Measurements from ENCODE around the gene ACTR10.

Gene ACTR10

GRCh38 chr14:58199726-58200479 lies at the start of gene ACTR10:
TSS of gene ACTR10 (plus strand) at chr14:58200149. CDS start at chr14:58200218, 69 bp downstream.
- Histone ChIP-seq H3K4me3 (ENCODE audit: low read depth, low read length) (peak within 1 kb of the TSS; percentile 99), H3K9me3 (ENCODE audit: control insufficient read depth, insufficient read depth, low read depth, low read length) (no peaks in the 10 kb centered on the region), H3K4me1 (ENCODE audit: control insufficient read depth, insufficient read depth, low read length) (peaks cover 2% of the 10 kb centered on the region; the same call in 1 of the 2 replicates), H3K27ac (ENCODE audit: extremely low read depth, low read depth, low read length) (peak within 1 kb of the TSS; percentile 83), H3K36me3 (ENCODE audit: control insufficient read depth in 2 of 2, insufficient read depth in 1 of 2, low read length in 2 of 2) (peaks cover 9 to 15% of the 10 kb centered on the region in 2 experiments)
- ChIA-PET CTCF (interaction anchor here (0.5 to 0.7 kb wide), 2 partner anchors 69 to 298 kb away, joined by 3 read pairs; no protein-coding TSS in a partner anchor), POLR2A (interaction anchor here (0.6 to 1.3 kb wide), 5 partner anchors 8 to 226 kb away, joined by 3 to 6 read pairs (median 4); partner anchors contain the start of gene ARID4A)
- TF ChIP-seq PATZ1 (tag by site-specific recombination; IDR thresholded peaks at IDR 0.05) (0 out of 2 replicates have a peak, but pooled peaks have one; percentile 57), ZNF776 (tag by site-specific recombination; IDR thresholded peaks at IDR 0.05; ENCODE audit: borderline replicate concordance) (no peak), HOXD13 (CRISPR knock-in tag; IDR thresholded peaks at IDR 0.05; ENCODE audit: borderline replicate concordance) (no peak), ZNF660 (tag by site-specific recombination; IDR thresholded peaks at IDR 0.05) (peak; percentile 60; the same call in 1 of the 2 replicates), PBX3 (CRISPR knock-in tag; IDR thresholded peaks at IDR 0.05) (0 out of 2 replicates have a peak, but pooled peaks have one; percentile 42), INSM2 (tag by site-specific recombination; IDR thresholded peaks at IDR 0.05) (0 out of 2 replicates have a peak, but pooled peaks have one; percentile 21), ZBTB8A (tag by site-specific recombination; IDR thresholded peaks at IDR 0.05) (peak; percentile 82), KLF9 (tag by site-specific recombination; IDR thresholded peaks at IDR 0.05; ENCODE audit: low read depth) (peak; percentile 96), SCRT2 (tag by site-specific recombination; IDR thresholded peaks at IDR 0.05) (peak; percentile 72), ZXDB (tag by site-specific recombination; IDR thresholded peaks at IDR 0.05) (0 out of 2 replicates have a peak, but pooled peaks have one; percentile 17), KLF1 (tag by site-specific recombination; IDR thresholded peaks at IDR 0.05) (peak; percentile 81), ZBTB44 (tag by site-specific recombination; IDR thresholded peaks at IDR 0.05) (no peak), ZNF266 (tag by site-specific recombination; IDR thresholded peaks at IDR 0.05; ENCODE audit: low read depth) (no peak), ZNF837 (tag by site-specific recombination; IDR thresholded peaks at IDR 0.05) (no peak), ZNF791 (tag by site-specific recombination; IDR thresholded peaks at IDR 0.05) (no peak), ZNF274 (IDR thresholded peaks at IDR 0.05; ENCODE audit: low read length) (no peak), ZNF274 (tag by site-specific recombination; IDR thresholded peaks at IDR 0.05; ENCODE audit: borderline replicate concordance) (no peak), ZBTB26 (tag by site-specific recombination; optimal IDR thresholded peaks at IDR 0.05) (peak; percentile 83), ZNF555 (tag by site-specific recombination; conservative IDR thresholded peaks at IDR 0.05) (no peak), WT1 (tag by site-specific recombination; IDR thresholded peaks at IDR 0.05) (no peak), PRDM2 (tag by site-specific recombination; IDR thresholded peaks at IDR 0.05; ENCODE audit: borderline replicate concordance) (no peak), ZNF121 (tag by site-specific recombination; IDR thresholded peaks at IDR 0.05) (no peak), ZNF561 (tag by site-specific recombination; IDR thresholded peaks at IDR 0.05; ENCODE audit: borderline replicate concordance) (no peak)
